ENCODE data around the gene MAPK6.

The MAPK6 gene

DNA sequence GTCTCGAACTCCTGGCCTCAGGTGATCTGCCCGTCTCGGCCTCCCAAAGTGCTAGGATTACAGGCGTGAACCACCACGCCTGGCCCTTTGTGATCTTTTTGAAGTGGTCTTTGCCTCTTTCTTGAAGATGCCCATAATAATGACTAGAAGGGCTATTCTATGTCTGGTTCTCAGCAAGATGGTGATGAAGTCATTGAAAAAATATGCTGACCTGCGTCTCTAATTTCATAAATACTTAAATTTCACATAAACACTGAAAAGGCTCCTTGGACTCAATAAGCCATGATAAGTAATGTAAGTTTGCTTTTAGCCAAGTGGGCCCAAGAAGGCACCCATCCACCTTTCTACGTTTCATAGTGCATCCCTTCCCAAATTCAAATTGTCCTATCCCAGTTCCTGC lies 775 bp upstream of the MAPK6 start:
- DNase-seq (ENCODE audit: low read depth) = peak; percentile 22
- TF ChIP-seq, protein P1, sequence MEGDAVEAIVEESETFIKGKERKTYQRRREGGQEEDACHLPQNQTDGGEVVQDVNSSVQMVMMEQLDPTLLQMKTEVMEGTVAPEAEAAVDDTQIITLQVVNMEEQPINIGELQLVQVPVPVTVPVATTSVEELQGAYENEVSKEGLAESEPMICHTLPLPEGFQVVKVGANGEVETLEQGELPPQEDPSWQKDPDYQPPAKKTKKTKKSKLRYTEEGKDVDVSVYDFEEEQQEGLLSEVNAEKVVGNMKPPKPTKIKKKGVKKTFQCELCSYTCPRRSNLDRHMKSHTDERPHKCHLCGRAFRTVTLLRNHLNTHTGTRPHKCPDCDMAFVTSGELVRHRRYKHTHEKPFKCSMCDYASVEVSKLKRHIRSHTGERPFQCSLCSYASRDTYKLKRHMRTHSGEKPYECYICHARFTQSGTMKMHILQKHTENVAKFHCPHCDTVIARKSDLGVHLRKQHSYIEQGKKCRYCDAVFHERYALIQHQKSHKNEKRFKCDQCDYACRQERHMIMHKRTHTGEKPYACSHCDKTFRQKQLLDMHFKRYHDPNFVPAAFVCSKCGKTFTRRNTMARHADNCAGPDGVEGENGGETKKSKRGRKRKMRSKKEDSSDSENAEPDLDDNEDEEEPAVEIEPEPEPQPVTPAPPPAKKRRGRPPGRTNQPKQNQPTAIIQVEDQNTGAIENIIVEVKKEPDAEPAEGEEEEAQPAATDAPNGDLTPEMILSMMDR (IDR thresholded peaks at IDR 0.05; ENCODE audit: low read length, missing control alignments) = no peak
- H3K4me3 ChIP-seq (replicated peaks; ENCODE audit: low read depth, low read length) = no peak overlapping the region

DNA sequence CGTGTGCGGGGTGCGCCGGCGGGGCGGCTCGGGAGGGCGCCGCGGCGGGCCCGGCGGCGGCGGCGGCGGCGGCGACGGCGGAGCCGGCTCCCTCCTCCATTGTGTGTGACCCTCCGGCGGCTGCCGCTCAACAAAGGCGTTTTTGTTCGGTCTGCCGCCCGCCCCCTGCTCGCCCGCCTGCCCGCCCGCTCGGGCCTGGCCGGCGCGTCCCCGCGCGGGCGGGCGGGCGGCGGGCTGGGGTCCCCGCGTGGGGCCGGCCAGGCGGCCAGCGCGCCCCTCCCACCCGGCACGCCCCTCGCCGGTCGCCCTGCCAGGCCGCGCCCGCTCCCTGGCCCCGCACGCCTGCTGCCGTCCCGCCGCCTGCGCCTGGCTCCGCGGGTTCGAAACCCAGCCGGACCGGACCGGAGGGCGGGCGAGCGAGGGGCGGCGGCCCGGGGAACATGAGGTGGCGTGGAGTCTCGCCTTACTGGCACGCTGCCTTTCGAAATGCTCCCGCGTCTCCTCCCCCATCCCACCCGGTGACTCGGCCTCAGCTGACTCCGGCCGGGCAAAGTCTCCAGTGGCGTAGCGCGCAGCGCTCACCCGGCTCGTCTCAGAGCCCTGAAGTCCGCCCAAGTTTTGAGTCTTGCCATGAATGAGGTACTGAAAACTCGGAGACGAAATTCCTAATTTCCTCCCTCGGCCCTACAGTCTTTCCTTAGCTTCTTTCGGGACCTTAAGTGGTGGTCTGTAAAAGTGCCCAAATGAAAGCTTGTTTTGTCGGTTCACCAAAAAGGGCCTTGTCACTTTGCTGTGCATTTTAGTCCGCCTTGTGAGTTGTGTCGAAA lies 588 bp downstream of the MAPK6 start:
- H3K4me3 ChIP-seq (replicated peaks; ENCODE audit: low read depth, low read length) = peak overlapping the region; percentile 98
- TF ChIP-seq, protein P1 (IDR thresholded peaks at IDR 0.05; ENCODE audit: low read length, missing control alignments) = no peak
- peak; percentile 93 for DNase-seq (ENCODE audit: low read depth)

DNA sequence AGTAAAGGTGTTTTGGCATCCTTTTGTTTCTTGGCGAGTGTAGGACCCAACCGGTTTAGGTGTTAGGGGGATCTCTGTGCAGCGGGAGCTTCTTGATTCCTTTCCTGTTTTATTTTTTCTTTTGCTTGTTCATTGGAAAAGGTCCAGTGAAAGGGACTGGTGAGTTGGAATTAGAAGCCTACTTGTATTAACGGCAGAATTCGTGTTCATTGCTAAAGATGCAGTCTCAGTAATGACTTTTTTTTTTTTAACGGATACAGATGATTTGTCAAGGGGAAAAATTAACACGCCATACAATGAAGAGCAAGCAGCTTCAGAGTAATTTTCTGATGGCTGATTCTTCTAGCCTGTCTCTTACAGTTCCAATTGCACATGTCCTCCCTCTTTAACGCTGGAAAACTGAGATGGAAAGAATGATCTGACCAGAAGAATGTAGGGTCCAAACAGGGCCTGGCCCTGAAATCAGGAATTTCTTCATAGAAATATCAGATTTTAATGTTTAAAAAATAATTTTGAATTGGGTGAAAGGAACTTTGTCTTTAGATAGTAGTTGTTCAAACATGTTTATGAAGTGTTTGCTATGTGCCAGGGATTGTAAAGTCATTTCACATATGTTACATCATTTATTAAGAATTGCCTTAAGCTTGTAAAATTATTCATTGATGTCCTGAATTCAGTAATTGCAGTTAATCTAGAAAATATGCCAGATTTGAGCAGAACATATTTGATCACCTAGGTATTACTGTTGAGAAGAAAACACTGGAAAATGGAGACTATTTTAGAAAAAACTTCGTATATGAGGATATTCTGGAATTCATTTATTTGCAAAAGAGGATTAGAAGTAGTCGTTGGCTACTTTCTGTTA lies 1.4 kb downstream of the MAPK6 start:
- TF ChIP-seq, protein P1 (IDR thresholded peaks at IDR 0.05; ENCODE audit: low read length, missing control alignments) = no peak
- H3K4me3 ChIP-seq (replicated peaks; ENCODE audit: low read depth, low read length) = peak overlapping the region; percentile 98
- peak; percentile 27 for DNase-seq (ENCODE audit: low read depth)

DNA sequence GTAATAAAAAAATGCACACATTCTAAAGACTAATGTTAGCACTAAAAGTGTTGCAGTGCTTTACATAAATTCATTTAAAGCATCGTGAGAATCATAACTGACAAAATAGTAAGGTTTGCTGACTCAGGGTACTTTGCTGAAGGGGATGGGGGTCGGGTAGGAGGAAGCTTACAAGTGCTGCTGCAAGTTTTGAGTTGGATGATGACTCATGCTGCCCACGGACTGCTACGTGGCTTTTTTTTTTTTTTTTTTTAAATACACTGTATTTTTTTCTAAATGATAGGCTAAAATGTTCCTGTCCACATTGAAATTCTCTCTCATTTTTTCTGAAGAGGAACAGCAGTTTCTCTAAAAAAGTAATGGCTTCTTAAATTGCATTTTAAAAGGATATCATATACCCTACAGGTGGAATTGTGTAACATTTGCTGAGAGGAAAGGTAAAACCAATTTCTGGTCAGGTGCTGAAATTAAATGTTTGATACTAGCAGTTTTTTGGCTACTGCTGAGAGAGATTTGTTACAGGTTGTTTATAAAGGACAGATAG lies 2.2 kb downstream of the MAPK6 start:
- DNase-seq (ENCODE audit: low read depth) = peak; percentile 92
- TF ChIP-seq, protein P1 (IDR thresholded peaks at IDR 0.05; ENCODE audit: low read length, missing control alignments) = no peak
- peak overlapping the region; percentile 98 for H3K4me3 ChIP-seq (replicated peaks; ENCODE audit: low read depth, low read length)

DNA sequence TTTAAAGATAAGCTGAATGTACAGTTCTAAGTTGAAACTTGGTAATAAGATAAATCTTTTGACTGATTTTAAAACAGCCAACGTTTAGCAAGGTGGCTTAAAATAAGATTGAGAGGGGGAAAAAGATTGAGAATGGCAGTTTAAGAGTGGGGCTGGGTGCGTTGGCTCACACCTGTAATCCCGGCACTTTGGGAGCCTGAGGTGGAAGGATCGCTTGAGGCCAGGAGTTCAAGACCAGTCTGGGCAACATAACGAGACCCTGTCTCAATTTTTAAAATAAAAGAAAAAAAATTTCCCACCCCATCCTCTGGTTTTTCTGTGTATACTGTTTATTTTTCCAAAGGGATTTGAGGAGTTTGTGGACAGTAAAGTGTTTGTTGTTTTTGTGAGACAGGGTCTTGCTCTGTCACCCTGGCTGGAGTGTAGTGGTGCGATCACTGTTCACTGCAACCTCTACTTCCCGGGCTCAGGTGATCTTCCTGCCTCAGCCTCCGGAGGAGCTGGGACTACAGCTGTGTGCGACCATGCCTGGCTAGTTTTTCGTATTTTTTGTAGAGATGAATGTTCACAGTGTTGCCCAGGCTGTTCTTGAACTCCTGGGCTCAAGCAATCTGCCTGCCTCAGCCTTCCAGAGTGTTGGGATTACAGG lies 3.0 kb downstream of the MAPK6 start:
- DNase-seq (ENCODE audit: low read depth) = no peak
- TF ChIP-seq, protein P1 (IDR thresholded peaks at IDR 0.05; ENCODE audit: low read length, missing control alignments) = no peak
- peak overlapping the region; percentile 98 for H3K4me3 ChIP-seq (replicated peaks; ENCODE audit: low read depth, low read length)

DNA sequence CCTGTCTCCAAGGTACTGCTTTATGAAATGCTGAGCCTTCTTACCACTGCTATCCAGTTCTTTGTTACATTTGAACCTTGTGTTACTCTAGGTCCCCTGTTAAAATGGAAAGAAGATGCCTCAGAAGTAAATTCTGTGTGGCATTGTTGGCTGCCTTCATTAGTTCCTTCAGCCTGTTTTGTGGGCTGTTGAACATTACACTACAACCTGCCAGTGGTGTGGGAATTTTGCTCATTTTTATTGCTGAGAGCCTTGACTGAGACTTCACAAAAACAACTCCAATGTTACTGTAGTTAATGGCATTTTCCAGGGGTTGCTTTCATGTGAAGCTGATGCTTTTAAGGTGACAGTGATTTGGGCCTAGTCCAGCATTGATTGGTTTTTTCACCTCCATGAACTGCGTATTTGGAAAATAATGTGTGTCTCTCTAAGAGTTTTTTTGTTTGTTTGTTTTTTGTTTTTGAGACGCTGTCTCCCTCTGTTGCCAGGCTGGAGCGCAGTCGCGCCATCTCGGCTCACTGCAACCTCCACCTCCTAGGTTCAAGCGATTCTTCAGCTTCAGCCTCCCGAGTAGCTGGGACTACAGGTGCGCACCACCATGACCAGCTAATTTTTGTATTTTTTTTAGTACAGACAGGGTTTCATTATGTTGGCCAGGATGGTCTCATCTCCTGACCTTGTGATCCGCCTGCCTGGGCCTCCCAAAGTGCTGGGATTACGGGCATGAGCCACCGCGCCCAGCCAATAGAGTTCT lies 4.3 kb downstream of the MAPK6 start:
- no peak for DNase-seq (ENCODE audit: low read depth)
- TF ChIP-seq, protein P1 (IDR thresholded peaks at IDR 0.05; ENCODE audit: low read length, missing control alignments) = no peak
- H3K4me3 ChIP-seq (replicated peaks; ENCODE audit: low read depth, low read length) = no peak overlapping the region
